Mucosa of stomach (tissue), 1 donor: ENCODE measurements around the gene FBN1.

Experiments
- H3K27me3 ChIP-seq: one replicate; pipeline ENCODE4 v1.7.0; 2013; ENCODE audit warnings: mild to moderate bottlenecking, low read length; ENCODE audit not compliant: control insufficient read depth, insufficient read depth
- H3K36me3 ChIP-seq: one replicate; pipeline ENCODE4 v1.7.0; 2013; ENCODE audit warnings: low read length; ENCODE audit not compliant: control insufficient read depth, insufficient read depth
- H3K4me1 ChIP-seq: one replicate; pipeline ENCODE4 v1.7.0; 2013; ENCODE audit warnings: mild to moderate bottlenecking, low read length; ENCODE audit not compliant: control insufficient read depth, insufficient read depth
- H3K4me3 ChIP-seq: one replicate; pipeline ENCODE4 v1.7.0; 2013; ENCODE audit warnings: low read length
- H3K9ac ChIP-seq: one replicate; pipeline ENCODE4 v1.7.0; 2013; ENCODE audit warnings: mild to moderate bottlenecking, low read length, moderate library complexity
- H3K9me3 ChIP-seq: one replicate; pipeline ENCODE4 v1.7.0; 2013; ENCODE audit warnings: mild to moderate bottlenecking, low read length, moderate library complexity; ENCODE audit not compliant: control insufficient read depth
- donor health status: Pancreatic carcinoma.

The FBN1 gene

DNA sequence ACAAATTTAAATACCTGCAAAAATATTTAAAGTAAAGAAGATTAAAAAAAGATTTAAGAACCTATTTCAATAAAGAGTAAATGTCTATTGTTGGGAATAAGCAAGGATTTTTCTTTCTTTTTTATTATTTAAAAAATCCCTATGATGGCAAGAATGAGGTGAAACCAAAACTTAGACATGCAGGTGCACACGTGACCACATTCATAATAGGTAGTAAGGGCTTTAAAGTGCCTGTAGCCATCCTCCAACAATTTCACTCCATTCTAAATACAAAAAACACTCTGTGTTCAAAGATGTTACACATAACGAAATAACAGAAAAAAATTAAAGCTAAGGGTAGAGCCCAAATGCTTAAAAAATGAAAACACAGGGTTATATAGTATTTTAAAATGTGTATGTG is 74.0 kb downstream of the FBN1 start:
- Histone ChIP-seq H3K27me3 (no peaks in the 10 kb centered on the region), H3K36me3 (no peaks in the 10 kb centered on the region), H3K4me1 (peaks cover 27% of the 10 kb centered on the region), H3K9me3 (no peaks in the 10 kb centered on the region), H3K9ac (no peak overlapping the region), H3K4me3 (no peak overlapping the region)

DNA sequence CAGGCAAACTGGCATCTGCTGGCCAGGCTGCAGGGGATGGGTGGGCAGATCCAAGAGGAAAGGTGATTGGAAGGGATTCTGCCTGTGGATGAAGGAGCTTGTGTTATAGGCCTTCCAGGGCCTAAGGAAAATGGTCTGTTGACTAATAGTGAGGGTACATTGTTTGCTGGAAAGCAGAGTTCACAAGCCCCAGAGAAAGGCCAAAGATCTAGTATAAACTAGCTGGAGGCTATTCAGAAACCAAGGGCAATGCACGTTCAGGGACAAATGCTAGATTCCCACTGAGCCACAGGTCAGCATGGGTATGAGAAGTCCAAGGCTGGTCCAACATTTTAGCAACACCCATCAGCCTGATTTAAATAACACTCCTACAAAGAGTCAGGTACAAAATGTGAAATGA is 74.7 kb downstream of the FBN1 start:
- peaks cover 33% of the 10 kb centered on the region for H3K4me1 ChIP-seq
- H3K27me3 ChIP-seq, result no peaks in the 10 kb centered on the region
- no peak overlapping the region for H3K4me3 ChIP-seq
- H3K36me3 ChIP-seq, result no peaks in the 10 kb centered on the region
- no peak overlapping the region for H3K9ac ChIP-seq
- H3K9me3 ChIP-seq, result no peaks in the 10 kb centered on the region

DNA sequence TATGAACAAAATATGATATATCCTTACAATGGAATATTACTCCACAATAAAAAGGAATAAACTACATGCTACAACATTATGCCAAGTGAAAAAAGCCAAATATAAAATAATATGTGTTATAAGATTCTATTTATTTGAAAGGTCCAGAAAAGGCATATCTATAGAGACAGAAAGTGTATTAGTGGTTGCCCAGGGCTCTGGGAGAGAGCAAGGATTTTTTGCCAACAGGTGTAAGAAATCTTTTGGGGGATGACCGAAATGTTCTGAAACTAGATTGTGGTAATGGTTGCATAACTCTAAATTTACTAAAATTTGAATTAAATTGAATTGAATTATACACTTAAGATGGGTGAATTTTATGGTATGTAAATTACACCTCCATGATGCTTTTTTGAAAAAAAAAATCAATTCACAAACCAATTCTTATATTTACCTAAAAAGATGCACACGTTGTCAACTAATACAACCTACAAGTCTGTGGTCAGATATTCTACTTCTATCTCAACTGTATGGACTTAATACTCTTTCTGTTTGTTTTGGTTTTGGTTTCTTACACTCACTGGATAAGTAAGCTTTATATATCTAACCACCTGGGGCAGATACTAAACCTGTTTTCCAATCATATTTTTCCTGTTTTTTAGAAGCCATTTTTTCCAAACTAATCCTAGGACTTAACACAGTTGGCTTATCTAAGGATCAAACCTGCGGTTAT is 75.8 kb downstream of the FBN1 start:
- H3K4me3 ChIP-seq, result no peak overlapping the region
- no peaks in the 10 kb centered on the region for H3K36me3 ChIP-seq
- H3K9me3 ChIP-seq, result no peaks in the 10 kb centered on the region
- H3K27me3 ChIP-seq, result no peaks in the 10 kb centered on the region
- H3K9ac ChIP-seq, result no peak overlapping the region
- peaks cover 33% of the 10 kb centered on the region for H3K4me1 ChIP-seq

DNA sequence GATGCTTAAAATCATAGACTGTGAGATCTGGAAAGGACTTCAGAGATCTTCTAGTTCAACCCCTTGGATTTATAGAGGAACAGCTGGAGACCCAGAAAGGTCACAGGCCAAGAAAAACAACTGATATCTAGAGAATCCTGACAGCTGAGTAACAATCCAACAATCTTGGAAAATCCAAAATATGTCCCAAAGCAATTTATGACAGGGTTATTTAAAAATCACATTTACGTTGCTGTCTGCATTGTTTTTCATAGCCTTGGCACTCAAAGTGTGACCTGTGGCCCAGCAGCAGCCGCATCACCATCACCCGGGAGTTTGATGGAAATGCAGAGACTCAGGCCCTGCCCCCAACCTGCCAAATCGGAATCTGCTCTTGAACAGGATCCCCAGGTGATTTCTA is 78.8 kb downstream of the FBN1 start:
- Histone ChIP-seq H3K36me3 (no peaks in the 10 kb centered on the region), H3K27me3 (no peaks in the 10 kb centered on the region), H3K9me3 (no peaks in the 10 kb centered on the region), H3K4me3 (no peak overlapping the region), H3K9ac (no peak overlapping the region), H3K4me1 (peaks cover 22% of the 10 kb centered on the region)

DNA sequence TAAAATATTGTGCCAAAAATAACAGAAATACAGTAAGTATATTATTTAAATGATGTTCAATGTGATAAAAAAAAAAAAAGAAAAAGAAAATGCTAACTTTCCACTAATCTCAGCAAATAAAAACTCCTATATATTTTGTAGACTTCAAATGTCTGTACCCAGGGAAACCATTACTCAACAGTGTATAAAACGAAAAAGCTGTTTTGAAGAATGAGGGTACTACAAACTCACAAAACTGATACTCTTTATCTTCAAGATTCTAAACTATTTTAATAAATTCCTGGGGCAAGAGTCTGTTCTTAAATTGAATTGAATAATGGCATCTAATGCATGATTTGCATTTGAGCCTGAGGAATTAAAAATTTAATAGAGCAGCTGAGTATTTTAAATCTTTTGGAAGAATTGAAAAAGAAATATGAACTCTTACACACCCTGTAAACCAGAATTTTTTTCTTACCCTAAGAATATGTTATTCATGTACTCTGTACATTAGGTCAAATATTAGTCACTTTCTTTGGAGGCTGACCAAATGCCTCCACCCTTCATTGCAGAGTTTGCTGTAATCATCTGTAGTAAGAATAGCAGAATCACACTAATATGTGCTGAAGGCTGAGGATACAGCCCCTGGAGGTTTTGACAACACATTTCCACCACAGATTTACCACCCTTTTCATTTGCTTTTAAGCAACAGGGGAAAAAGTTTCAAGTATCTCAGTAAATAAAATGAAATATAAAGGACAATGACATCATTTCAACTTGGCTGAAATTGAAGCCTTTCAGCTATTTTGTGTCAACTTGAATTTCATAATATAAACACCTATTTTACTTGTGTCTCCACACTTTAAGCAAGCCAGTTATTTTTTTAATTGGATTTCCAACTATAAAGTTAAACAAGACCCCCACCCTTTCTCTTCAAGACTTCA is 79.7 kb downstream of the FBN1 start:
- no peak overlapping the region for H3K4me3 ChIP-seq
- H3K36me3 ChIP-seq, result no peaks in the 10 kb centered on the region
- H3K27me3 ChIP-seq, result no peaks in the 10 kb centered on the region
- no peaks in the 10 kb centered on the region for H3K9me3 ChIP-seq
- H3K9ac ChIP-seq, result no peak overlapping the region
- H3K4me1 ChIP-seq, result peaks cover 20% of the 10 kb centered on the region

DNA sequence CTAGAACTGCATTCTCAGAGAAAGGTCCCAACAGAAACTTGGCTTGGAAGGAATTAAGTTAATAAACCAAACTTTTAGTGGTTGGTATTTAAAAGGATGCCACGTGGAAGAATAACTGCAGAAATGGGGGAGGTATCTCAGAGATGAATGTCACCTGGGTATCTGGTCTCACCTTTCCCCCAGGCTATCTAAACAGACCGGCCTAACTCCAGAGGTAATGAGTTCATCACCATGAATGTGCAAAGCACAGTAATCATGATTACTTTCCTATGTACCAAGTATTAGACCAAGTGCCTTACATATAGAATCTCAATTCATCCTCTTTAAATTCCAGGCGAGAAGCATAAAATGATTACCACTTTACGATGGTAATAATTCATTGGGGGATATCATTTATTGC is 80.8 kb downstream of the FBN1 start:
- no peaks in the 10 kb centered on the region for H3K36me3 ChIP-seq
- H3K9ac ChIP-seq, result no peak overlapping the region
- no peak overlapping the region for H3K4me3 ChIP-seq
- H3K4me1 ChIP-seq, result peaks cover 10% of the 10 kb centered on the region
- no peaks in the 10 kb centered on the region for H3K9me3 ChIP-seq
- H3K27me3 ChIP-seq, result no peaks in the 10 kb centered on the region

DNA sequence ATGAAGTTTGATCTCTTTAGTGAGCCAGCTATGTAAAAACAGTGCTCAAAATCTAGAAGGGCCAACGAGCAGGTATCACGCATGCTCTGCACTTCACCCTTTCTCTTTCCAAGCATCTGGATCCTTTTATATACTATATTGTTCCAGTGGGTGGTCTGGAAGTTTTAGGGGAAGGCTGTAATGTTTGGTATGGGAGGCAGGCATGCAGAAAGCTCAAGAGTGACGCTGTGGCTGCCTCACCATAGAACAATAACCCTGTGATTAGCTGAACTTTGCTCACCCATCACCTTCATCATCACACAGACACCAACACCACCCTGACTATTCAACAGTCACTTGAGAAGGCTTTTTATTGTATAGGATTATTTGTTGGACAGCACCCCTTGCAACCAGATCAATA is 81.6 kb downstream of the FBN1 start:
- no peak overlapping the region for H3K4me3 ChIP-seq
- no peaks in the 10 kb centered on the region for H3K36me3 ChIP-seq
- peaks cover 10% of the 10 kb centered on the region for H3K4me1 ChIP-seq
- no peaks in the 10 kb centered on the region for H3K27me3 ChIP-seq
- H3K9ac ChIP-seq, result no peak overlapping the region
- H3K9me3 ChIP-seq, result no peaks in the 10 kb centered on the region

DNA sequence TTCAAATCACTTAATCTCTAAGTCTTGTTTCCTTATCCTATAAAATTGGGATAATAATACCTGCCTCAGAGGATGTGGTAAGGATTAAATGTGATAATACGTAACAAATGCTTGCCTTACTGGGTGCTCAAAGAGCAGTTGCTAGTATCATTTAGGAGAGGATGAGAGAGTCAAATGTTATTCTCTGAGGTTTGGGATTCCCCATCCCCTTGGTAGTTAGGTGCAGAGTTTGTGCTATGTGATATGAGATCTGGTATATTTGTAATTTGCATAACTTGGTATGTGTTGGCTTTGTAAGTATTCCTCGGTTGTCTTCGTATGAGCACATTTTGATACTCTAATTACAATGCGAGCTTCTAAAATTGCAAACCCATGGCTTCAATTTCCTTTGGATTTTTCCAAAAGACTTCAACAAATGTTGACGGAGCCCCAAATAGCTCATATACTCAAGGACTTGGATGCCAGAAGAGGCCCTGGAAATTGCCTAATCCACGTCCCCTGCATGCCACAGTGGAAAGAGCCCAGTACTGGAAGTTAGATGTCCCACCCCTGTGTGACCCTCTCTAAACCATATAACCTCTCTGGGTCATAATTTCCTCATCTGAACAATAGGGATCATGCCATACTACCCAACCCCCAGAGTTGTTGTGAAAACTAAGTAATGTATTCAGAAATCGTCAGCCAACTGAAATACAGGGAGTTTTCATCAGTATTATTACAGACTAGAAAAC is 85.0 kb downstream of the FBN1 start:
- H3K9ac ChIP-seq, result no peak overlapping the region
- no peaks in the 10 kb centered on the region for H3K4me1 ChIP-seq
- H3K9me3 ChIP-seq, result no peaks in the 10 kb centered on the region
- H3K27me3 ChIP-seq, result no peaks in the 10 kb centered on the region
- H3K4me3 ChIP-seq, result no peak overlapping the region
- H3K36me3 ChIP-seq, result no peaks in the 10 kb centered on the region

DNA sequence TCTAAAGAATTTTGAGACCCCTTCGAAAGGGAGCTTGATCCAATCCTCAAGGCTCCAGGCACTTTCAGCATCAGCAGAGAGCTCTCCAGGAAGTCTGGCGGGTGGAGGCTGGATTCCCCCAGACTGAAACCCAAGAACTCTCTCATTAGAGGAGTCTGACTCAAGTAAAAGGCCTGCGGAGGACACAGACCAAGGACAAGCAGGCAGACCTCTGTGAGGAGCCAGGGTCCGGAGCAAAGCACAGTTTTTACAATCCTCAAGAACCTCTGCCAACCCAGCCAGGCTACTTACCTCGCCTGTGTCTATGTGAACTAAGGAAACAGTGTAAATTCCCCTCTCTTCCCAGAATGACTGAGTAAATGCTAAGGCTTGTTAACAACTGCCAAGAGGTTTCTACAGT is 86.2 kb downstream of the FBN1 start:
- H3K27me3 ChIP-seq, result no peaks in the 10 kb centered on the region
- H3K4me3 ChIP-seq, result no peak overlapping the region
- H3K4me1 ChIP-seq, result no peaks in the 10 kb centered on the region
- no peaks in the 10 kb centered on the region for H3K36me3 ChIP-seq
- no peak overlapping the region for H3K9ac ChIP-seq
- H3K9me3 ChIP-seq, result no peaks in the 10 kb centered on the region

DNA sequence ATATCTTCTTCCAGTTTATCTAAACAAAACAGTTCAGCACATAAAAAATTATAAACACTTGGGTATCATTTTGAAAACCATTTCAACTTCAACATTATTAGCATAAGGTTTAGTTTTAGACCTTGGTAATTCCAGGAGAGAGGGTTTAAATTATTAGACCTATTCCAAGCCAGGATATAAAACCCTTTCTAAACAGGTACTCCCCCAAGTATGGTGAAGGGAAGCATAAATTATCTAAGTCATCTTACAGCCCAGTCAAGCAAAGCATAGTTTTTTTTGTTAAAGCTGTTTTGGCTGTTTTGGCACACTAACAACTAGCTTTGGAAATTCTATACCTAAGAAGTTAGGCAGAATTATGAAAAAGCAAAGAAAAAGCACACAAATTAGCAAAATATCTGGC is 87.3 kb downstream of the FBN1 start:
- Histone ChIP-seq H3K9me3 (no peaks in the 10 kb centered on the region), H3K36me3 (no peaks in the 10 kb centered on the region), H3K4me3 (no peak overlapping the region), H3K4me1 (no peaks in the 10 kb centered on the region), H3K27me3 (no peaks in the 10 kb centered on the region), H3K9ac (no peak overlapping the region)

DNA sequence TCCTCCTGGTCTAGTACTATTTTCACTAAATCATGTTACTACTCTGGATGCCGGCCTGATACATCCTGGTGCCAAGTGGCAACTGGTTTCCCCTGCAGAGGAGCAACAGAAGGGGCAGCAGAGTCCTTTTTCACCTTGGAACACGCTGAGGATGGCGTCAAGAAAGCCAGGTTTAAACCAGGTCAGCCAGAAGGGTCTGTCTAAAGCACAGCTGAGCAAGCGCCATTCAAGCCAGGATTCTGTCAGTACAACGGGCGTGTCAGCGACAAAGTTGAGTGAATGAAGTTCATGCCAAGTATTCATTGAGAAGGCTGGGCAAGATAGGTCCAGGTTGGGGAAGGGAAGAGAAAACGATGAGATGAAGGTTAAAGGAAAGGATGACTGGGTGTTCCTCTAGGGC is 88.2 kb downstream of the FBN1 start:
- no peaks in the 10 kb centered on the region for H3K9me3 ChIP-seq

More for the DNA sequence above, 88.2 kb downstream of the FBN1 start:
- Histone ChIP-seq H3K9ac (no peak overlapping the region), H3K27me3 (no peaks in the 10 kb centered on the region), H3K36me3 (no peaks in the 10 kb centered on the region), H3K4me1 (no peaks in the 10 kb centered on the region), H3K4me3 (no peak overlapping the region)
